Lung (tissue), 12 donors: ENCODE results near the gene EMD. TPM values are rescaled to one million over a fixed set of nuclear protein-coding genes. Genes with fewer than 3 reads are reported as not detected.

Experiments used
- ATAC-seq: fragments of 200-7000 bp; cut with Tn5 transposase; one replicate; pipeline ENCODE4 v1.9.1; 2020; ENCODE audit warnings: moderate number of reproducible peaks; ENCODE audit not compliant: insufficient read depth, low FRiP score
- DNase-seq, 3 donors: peaks; one replicate each; pipeline ENCODE4 v3.0.0-alpha.2; 2013 to 2017
- H3K27ac ChIP-seq, 2 donors: one replicate each; pipeline ENCODE4 v1.5.1; 2013; ENCODE audit warnings: mild to moderate bottlenecking in 2 of 2, moderate library complexity in 2 of 2, control low read depth in 1 of 2, inconsistent platforms in 1 of 2, low read depth in 1 of 2, low read length in 1 of 2
- H3K27me3 ChIP-seq, 3 donors: one replicate each; pipeline ENCODE4 v1.5.1; 2013; ENCODE audit warnings: low read length in 2 of 3; ENCODE audit not compliant: control insufficient read depth in 3 of 3, insufficient read depth in 3 of 3
- H3K36me3 ChIP-seq, 4 donors: one replicate each; pipeline ENCODE4 v1.5.1; 2013; ENCODE audit warnings: low read length in 4 of 4, mild to moderate bottlenecking in 1 of 4, moderate library complexity in 1 of 4; ENCODE audit not compliant: control insufficient read depth in 4 of 4, insufficient read depth in 4 of 4
- H3K4me1 ChIP-seq, 5 donors: one replicate each; pipeline ENCODE4 v1.5.1; 2013; ENCODE audit warnings: low read length in 5 of 5, mild to moderate bottlenecking in 2 of 5, moderate library complexity in 1 of 5; ENCODE audit not compliant: control insufficient read depth in 5 of 5, insufficient read depth in 5 of 5
- H3K4me3 ChIP-seq: one replicate; pipeline ENCODE4 v1.5.1; 2013; ENCODE audit warnings: mild to moderate bottlenecking, control low read depth, moderate library complexity
- H3K9ac ChIP-seq, 2 donors: one replicate each; pipeline ENCODE4 v1.5.1; 2013; ENCODE audit warnings: low read length in 2 of 2, control low read depth in 1 of 2; ENCODE audit not compliant: insufficient read depth in 1 of 2
- H3K9me3 ChIP-seq, 4 donors: one replicate each; pipeline ENCODE4 v1.5.1; 2013; ENCODE audit warnings: low read length in 3 of 4, mild to moderate bottlenecking in 1 of 4, moderate library complexity in 1 of 4; ENCODE audit not compliant: control insufficient read depth in 4 of 4, insufficient read depth in 3 of 4
- CTCF ChIP-seq: IDR thresholded peaks from 2 replicates; pipeline ENCODE4 v1.5.1; 2012; ENCODE audit warnings: mild to moderate bottlenecking; ENCODE audit errors: control extremely low read depth, extremely low read depth
- WGBS, 2 donors: extraction: QIAGEN DNeasy Blood & Tissue Kit; methylation state at CpG; one replicate each; pipeline ENCODE4 v1.1.7; 2013; 5-methylcytosine and 5-hydroxymethylcytosine counted together
- polyA plus RNA-seq, 2 donors: library from polyadenylated mRNA; stranded (reverse); fragments of 200-250 nt; gene quantifications; one replicate each; pipeline ENCODE4 v1.2.1, GENCODE V29; 2013
- total RNA-seq, 2 donors: library from RNA; depleted of rRNA in 1 of 2; stranded (reverse); fragments of >200 nt in 1 of 2; gene quantifications; one replicate each; pipeline ENCODE4 v1.2.1, GENCODE V29; 2014 to 2021
- donor health status: control.
- donor health status: control.
- donor health status: Bipolar disorder and iron deficiency.
- donor health status: healthy.
- donor health status: DM: yes; HTN: yes; CAD: no.

EMD gene
- total and polyA plus RNA-seq, 4 donors: 33.0 to 108 (median 74.8) TPM

GRCh38 chrX:154380787-154381186 lies 1.7 kb downstream of the EMD start:
- no peak overlapping the region for H3K4me3 ChIP-seq
- no peak for DNase-seq

DNA sequence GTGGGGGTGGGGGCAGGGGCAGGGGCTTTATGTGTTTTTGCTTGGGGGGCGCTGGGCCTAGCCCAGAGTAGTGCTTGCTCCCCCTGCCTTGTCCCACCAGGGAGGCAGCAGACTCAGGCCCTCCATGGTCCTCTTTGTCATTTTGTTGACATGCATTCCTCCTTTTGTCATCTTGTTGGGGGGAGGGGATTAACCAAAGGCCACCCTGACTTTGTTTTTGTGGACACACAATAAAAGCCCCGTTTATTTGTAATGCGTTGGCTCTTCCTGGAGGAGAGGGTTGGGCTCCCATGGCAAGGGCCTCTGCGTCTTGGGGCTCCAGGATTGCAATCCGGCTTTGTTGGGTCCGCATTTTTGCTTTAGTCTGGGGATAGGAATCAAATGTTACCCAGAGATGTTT lies 2.2 kb downstream of the EMD start:
- no peak for TF ChIP-seq CTCF
- ATAC-seq: no peak
- no peak for DNase-seq
- H3K36me3 ChIP-seq: peaks cover 0 to 6% (median under 1%) of the 10 kb centered on the region in 4 donors
- 58 to 93% methylated on average over 6 of the region's 6 CpGs for WGBS, 2 donors
- no peak overlapping the region for H3K4me3 ChIP-seq
- peaks cover 0 to 9% (median 5%) of the 10 kb centered on the region in 5 donors for H3K4me1 ChIP-seq
- H3K9me3 ChIP-seq: peaks cover 0 to 4% (median 0%) of the 10 kb centered on the region in 4 donors
- H3K27ac ChIP-seq: no peak overlapping the region
- H3K9ac ChIP-seq: no peak overlapping the region
- no peaks in the 10 kb centered on the region for H3K27me3 ChIP-seq

More at GRCh38 chrX:154380787-154381186, 1.7 kb downstream of the EMD start:
- TF ChIP-seq CTCF: no peak
- WGBS, 2 donors: 86 to 95% methylated on average over 11 to 14 of the region's 14 CpGs
- peaks cover 0 to 9% (median 5%) of the 10 kb centered on the region in 5 donors for H3K4me1 ChIP-seq
- no peak for ATAC-seq
- peaks cover 0 to 4% (median 0%) of the 10 kb centered on the region in 4 donors for H3K9me3 ChIP-seq
- peak overlapping the region in 1 of 2 donors; percentile 15 for H3K27ac ChIP-seq
- H3K27me3 ChIP-seq: no peaks in the 10 kb centered on the region
- H3K36me3 ChIP-seq: peaks cover 0 to 6% (median under 1%) of the 10 kb centered on the region in 4 donors
- H3K9ac ChIP-seq: no peak overlapping the region

- 78 to 84% methylated on average over 11 of the region's 11 CpGs for WGBS, 2 donors
- DNase-seq (no peak), ATAC-seq (no peak)
- Histone ChIP-seq H3K4me1 (peaks cover 0 to 7% (median 3%) of the 10 kb centered on the region in 5 donors), H3K4me3 (no peak overlapping the region), H3K9ac (no peak overlapping the region), H3K9me3 (peaks cover 0 to 4% (median 0%) of the 10 kb centered on the region in 4 donors), H3K27me3 (no peaks in the 10 kb centered on the region), H3K36me3 (peaks cover 0 to 6% (median under 1%) of the 10 kb centered on the region in 4 donors), H3K27ac (peak overlapping the region in 1 of 2 donors; percentile 47)
- no peak for TF ChIP-seq CTCF
Measured at GRCh38 chrX:154382483-154383069, 3.5 kb downstream of the EMD start.
